Mesothelial cell of epicardium (in vitro differentiated cells): ENCODE results near the gene SPDYE4. TPM values are rescaled to one million over a fixed set of nuclear protein-coding genes. Genes with fewer than 3 reads are reported as not detected.

Source experiments
- DNase-seq, 2 experiments: peaks; one replicate each; pipeline ENCODE4 v3.0.0; 2021; ENCODE audit warnings: low spot score in 2 of 2; ENCODE audit not compliant: unreplicated experiment in 2 of 2
- H3K27ac Mint-ChIP-seq: 2 replicates; pipeline ENCODE4 v1.8.0; 2021; ENCODE audit warnings: mixed read lengths
- H3K27me3 Mint-ChIP-seq: 2 replicates; pipeline ENCODE4 v1.8.0; 2021; ENCODE audit warnings: low read depth, mixed read lengths
- H3K36me3 Mint-ChIP-seq: 2 replicates; pipeline ENCODE4 v1.8.0; 2021; ENCODE audit warnings: mixed read lengths
- H3K4me1 Mint-ChIP-seq: 2 replicates; pipeline ENCODE4 v1.8.0; 2021; ENCODE audit warnings: mixed read lengths
- H3K4me3 Mint-ChIP-seq: 2 replicates; pipeline ENCODE4 v1.8.0; 2021; ENCODE audit warnings: mild to moderate bottlenecking, moderate library complexity, mixed read lengths
- H3K9me3 Mint-ChIP-seq: 2 replicates; pipeline ENCODE4 v1.8.0; 2021; ENCODE audit warnings: mixed read lengths
- CTCF ChIP-seq: fragments of 200-600 bp; sonication (generic); IDR thresholded peaks from one replicate; pipeline ENCODE4 v1.5.0; 2021; ENCODE audit warnings: antibody characterized with exemption; ENCODE audit not compliant: unreplicated experiment
- total RNA-seq: library from RNA; stranded (reverse); gene quantifications from 3 replicates; pipeline ENCODE4 v1.2.1, GENCODE V29; 2021

Gene SPDYE4
- total RNA-seq, 1 donor from 2014 or later: not detected

- no peak overlapping the region for H3K27ac Mint-ChIP-seq
- no peak overlapping the region for H3K4me3 Mint-ChIP-seq
- TF ChIP-seq CTCF: no peak
- no peaks in the 10 kb centered on the region for H3K9me3 Mint-ChIP-seq
- DNase-seq: no peak
- H3K4me1 Mint-ChIP-seq: peaks cover 30% of the 10 kb centered on the region
- no peaks in the 10 kb centered on the region for H3K36me3 Mint-ChIP-seq
- no peaks in the 10 kb centered on the region for H3K27me3 Mint-ChIP-seq
These were observed 22.0 kb downstream of the SPDYE4 start for GRCh38 chr17:8736362-8736761.

- peaks cover 30% of the 10 kb centered on the region for H3K4me1 Mint-ChIP-seq
- H3K36me3 Mint-ChIP-seq: no peaks in the 10 kb centered on the region
- no peak overlapping the region for H3K27ac Mint-ChIP-seq
- TF ChIP-seq CTCF: no peak
- no peaks in the 10 kb centered on the region for H3K9me3 Mint-ChIP-seq
- H3K4me3 Mint-ChIP-seq: no peak overlapping the region
- H3K27me3 Mint-ChIP-seq: no peaks in the 10 kb centered on the region
- DNase-seq: no peak
These were observed 22.9 kb downstream of the SPDYE4 start for GRCh38 chr17:8735336-8735939.

- no peaks in the 10 kb centered on the region for H3K36me3 Mint-ChIP-seq
- H3K27ac Mint-ChIP-seq: no peak overlapping the region
- no peaks in the 10 kb centered on the region for H3K27me3 Mint-ChIP-seq
- no peak for DNase-seq
- peaks cover 30% of the 10 kb centered on the region for H3K4me1 Mint-ChIP-seq
- TF ChIP-seq CTCF: no peak
- no peak overlapping the region for H3K4me3 Mint-ChIP-seq
- H3K9me3 Mint-ChIP-seq: no peaks in the 10 kb centered on the region
These were observed 23.5 kb downstream of the SPDYE4 start for GRCh38 chr17:8734876-8735275.

- DNase-seq: no peak
- H3K27me3 Mint-ChIP-seq: no peaks in the 10 kb centered on the region
- TF ChIP-seq CTCF: no peak
These were observed 25.8 kb downstream of the SPDYE4 start for GRCh38 chr17:8732406-8733085.

GRCh38 chr17:8729860-8730259 is 28.5 kb downstream of the SPDYE4 start:
- H3K4me3 Mint-ChIP-seq: no peak overlapping the region
- no peak for TF ChIP-seq CTCF
- no peak overlapping the region for H3K27ac Mint-ChIP-seq
- H3K9me3 Mint-ChIP-seq: no peaks in the 10 kb centered on the region
- no peaks in the 10 kb centered on the region for H3K27me3 Mint-ChIP-seq
- DNase-seq: no peak
- no peaks in the 10 kb centered on the region for H3K36me3 Mint-ChIP-seq
- peaks cover 25% of the 10 kb centered on the region for H3K4me1 Mint-ChIP-seq

More at GRCh38 chr17:8732406-8733085, 25.8 kb downstream of the SPDYE4 start:
- H3K4me3 Mint-ChIP-seq: no peak overlapping the region
- H3K9me3 Mint-ChIP-seq: no peaks in the 10 kb centered on the region
- H3K27ac Mint-ChIP-seq: no peak overlapping the region
- H3K36me3 Mint-ChIP-seq: no peaks in the 10 kb centered on the region
- H3K4me1 Mint-ChIP-seq: peaks cover 19% of the 10 kb centered on the region
